ENCODE data around the gene DOCK8.

Gene DOCK8

DNA sequence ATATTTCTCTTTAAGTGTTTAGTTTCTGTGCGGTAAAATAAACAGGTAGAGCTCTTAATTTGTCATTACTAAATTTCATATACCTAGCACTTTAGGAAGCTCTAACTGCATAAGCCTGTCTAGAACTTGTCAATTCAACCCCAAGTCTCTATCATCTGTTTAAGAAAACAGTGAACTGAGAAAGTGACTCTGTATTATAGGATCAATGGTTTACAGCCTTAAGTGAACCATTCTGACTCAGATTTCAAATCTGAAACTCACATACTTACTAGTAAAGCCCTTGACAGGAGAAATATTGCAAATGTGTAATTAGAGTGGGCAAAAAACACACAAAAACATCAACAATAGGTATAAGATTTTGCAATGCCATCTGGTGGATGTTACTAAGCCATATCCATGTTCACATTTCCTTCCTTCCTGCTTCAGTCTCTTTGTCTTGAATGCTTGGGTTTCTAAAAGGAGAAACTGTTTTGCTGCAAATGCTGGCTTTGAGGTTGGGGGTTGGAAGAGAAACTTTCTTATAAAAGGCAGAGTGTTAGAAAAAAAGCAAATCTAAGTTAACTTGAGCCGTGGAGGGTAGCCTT, 101.8 kb downstream of the DOCK8 start:
- DNase-seq = no peak

DNA sequence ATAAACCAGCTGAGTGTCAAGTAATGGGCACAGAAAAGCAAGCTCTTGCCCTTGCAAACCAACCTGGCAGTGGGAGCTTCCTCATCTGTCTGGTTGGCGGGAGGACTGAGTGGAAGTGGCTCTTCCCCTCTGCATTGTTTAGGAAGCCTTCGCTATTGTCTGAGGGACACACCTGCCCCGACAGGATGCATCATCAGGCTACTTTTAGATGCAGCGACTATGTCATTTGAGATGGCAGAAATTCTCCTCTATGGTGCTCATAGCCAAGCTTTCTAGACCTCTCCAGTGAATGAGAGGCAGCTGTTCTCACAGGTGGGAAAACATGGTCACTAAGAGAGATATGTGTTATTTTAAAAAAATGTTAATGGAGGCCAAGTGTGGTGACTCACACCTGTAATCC, 104.0 kb downstream of the DOCK8 start:
- DNase-seq = no peak

DNA sequence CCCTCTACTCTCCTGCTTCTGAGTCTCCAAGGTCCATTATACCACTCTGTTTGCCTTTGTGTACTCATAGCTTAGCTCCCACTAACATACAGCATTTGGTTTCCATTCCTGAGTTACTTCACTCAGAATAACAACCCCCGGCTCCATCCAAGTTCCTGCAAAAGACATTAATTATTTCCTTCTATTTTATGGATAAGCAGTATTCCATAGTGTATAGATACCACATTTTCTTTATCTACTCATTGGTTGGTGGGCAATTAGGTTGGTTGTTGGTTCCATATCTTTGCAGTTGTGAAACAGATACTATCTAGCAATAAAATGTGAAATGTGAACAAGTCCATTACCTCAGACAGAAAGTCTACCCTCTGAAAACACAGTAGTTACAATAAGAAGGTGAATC, 110.3 kb downstream of the DOCK8 start:
- DNase-seq = no peak

DNA sequence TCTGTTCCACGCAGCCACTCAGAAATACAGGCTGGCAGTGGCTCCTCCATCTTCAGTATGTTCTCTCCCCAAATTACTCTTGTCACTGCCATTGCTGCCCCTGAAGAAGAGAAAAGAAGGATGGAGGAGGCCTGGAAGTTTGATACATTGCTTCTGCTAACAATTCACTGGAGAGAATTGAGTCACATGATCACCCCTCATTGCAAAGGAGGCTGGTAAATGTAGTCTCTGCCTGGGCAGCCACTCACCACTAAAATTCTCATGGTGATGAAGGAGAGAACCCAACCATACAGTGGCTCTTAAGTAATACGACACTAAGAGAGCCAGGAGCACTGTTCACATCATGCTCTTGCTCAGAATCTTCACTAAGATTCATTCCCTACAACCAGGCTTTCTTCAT, 112.0 kb downstream of the DOCK8 start:
- no peak for DNase-seq

DNA sequence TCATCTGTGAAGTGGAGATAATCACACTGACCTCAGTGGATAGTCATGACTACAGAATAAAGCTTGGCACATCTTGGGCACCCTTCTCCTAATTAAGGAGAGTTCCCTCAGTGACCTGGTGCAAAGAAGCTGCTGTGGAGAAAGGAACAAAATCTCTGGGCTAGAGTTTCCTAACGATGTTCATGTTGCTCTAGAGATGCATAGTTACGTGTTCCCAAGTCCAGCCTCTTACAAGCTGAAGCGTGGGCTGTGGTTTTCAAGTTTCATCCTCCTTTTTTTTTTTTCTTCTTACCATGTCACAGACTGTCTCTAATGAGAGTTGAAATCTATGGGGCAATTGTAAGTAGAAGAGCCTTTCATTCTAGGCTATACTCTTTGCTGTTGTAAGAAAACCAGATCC, 113.8 kb downstream of the DOCK8 start:
- no peak for DNase-seq

DNA sequence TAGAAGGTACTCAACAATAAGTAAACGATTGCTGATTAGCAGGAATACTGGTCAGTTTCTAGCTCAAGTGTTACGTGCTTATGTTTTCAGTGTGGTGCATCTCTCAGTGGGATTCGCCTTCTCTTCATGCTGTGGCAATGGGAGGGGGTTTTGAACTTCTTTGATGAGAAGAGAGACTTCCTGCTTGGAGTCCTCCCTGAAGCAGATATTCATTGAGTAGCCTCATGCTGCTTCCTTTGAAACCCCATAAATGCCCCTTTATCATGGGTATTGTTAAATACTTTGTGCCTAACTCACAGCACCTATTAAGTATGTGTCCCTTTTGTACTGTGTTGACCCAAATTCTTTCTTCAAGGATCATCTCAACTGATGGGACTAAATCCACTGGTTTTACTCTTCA, 116.5 kb downstream of the DOCK8 start:
- DNase-seq = no peak

DNA sequence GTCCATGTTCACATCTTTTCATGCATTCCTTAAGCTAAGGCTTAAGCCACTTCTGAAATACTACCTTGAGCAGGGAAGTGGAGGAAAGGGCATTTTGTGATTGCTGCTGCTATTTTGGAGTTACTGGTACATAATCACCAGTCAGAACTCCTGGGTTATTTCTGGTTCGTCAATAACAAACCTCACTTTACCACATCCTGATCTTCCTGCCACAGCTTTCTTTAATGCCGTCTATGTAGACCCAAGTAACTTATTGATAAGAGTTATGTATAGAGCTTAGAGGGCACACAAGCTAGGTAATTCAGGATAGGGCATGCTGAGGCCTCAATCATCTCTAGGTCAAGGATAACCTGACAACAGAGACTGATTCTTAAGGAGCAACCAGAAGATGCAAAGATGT, 120.7 kb downstream of the DOCK8 start:
- DNase-seq = no peak

DNA sequence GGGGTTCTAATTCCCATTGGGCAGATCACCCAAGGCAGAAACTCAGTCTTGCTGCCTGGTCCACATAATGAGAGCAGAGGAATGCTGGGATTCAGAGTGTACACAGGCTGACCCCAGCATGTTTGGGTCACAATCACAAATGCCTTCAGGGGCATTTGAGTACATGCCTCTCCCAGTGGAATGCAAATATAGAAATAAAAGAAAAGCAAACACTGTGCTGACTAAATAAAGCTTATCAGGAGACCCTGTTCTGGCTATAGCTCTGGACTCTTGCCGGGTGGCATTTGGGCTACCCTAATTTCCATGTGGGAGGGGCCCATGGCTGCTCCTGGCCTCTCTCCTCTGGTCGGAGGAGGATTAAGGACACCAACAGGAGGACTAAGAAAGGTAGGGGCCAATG, 121.4 kb downstream of the DOCK8 start:
- no peak for DNase-seq

DNA sequence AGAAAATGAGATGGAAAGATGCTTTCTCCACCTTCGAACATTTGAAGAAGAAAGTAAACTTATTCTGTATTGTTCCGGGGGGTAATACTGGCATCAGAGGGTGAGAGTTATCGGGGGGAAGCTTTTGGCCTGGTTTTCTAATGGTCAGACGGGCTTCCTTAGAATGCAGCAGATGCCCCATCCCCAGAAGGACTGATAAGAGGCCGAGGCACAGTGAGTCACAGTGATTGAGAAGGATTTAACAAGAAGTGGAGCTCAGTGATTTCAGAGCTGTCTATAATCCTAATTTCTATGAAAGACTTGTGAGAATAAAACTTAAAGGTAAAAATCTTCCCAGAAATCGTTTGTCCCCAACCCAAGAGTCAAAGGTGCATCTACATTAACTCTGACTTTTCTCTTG, 123.9 kb downstream of the DOCK8 start:
- no peak for DNase-seq

DNA sequence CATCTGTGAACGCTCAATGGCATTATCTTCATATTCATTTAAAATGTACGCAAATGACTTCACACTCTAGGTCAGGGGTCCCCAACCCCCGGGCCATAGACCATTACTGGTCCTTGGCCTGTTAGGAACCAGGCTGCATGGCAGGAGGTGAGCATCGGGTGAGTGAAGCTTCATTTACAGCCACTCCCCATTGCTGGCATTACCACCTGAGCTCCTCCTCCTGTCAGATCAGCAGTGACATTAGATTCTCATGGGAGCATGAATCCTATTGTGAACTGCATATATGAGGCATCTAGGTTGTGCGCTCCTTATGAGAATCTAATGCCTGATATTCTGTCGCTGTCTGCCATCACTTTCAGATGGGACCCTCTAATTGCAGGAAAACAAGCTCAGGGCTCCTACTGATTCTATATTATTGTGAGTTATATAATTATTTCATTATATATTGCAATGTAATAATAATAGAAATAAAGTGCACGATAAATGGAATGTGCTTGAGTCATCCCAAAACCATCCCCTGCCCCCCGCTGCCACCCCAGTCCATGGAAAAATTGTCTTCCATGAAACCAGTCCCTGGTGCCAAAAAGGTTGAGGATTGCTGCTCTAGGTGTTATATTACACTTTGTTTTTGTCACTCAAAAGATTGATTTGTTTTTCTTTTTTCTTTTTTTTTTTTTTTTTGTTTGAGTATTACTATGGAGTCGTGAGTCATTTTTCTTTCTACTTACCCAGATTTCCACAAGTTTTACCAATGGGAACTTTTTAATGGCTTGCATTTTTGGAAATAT, 127.2 kb downstream of the DOCK8 start:
- DNase-seq = no peak

DNA sequence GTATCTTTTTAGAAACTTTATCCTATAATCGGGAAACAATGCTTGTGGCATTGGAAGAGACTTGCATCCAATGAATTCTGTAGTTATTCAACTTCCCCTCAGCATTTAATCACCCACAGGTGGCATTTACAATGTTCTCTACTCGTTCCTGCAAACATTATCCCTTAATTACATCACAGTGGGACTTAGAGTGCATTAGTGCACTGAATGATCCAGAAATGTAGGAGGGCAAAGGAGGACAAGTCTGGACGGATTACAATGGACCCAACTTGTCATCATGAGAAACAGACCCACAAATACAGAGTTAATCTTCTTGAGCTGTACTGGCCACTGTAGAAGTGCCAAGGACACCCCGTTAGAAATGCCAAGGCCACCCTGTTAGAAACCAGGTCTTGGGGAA, 129.1 kb downstream of the DOCK8 start:
- DNase-seq = no peak

DNA sequence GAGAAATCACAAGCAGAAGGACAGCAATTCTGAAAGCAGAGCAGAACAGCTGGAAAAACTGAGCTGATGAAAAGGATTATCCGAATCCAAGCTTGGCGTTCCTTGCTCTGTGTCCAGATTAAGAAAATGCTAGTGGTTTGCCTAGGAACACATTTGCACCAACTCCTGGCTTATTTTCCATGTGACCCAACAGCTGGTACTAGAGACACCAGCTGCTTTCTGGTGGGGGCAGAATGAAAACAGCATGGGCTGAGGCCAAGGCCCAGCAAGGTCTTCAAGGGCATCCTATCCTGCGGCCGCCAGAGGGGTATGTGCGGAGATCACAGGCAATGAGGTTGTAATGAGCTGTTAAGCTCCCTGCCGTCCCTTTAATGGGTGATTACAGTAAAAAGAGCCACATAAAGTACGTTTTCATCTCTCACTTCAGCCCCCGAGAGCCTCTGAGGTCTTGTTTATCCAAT, 131.5 kb downstream of the DOCK8 start:
- DNase-seq = no peak

DNA sequence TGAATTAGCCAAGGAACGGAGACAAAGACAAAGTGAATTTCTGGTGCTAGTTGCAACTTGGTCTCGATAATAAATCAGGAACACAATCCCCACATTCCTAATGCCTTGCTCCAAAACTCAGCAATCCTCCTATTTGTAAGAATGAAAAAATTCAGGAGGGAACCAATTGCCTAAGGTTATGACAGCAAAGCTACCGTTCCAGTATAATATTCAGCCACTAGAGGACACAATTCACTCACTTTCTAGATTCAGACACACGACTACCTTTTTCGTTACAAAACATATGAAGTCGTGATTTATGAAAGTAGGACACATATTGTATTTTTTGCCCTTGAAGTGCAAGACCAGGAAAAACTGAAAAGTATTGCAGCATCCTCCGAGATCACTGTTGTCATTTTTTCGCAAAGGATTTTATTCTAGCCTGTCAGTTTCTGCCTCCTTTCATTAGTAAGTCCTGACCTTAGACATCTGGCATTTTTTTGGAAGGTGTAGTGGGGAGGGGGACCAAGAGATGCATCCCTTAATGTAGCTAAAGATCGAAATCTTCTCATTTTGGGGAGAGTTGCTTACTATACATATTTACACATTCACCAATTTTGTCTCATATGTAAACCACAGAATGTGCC, 133.1 kb downstream of the DOCK8 start:
- DNase-seq = no peak

DNA sequence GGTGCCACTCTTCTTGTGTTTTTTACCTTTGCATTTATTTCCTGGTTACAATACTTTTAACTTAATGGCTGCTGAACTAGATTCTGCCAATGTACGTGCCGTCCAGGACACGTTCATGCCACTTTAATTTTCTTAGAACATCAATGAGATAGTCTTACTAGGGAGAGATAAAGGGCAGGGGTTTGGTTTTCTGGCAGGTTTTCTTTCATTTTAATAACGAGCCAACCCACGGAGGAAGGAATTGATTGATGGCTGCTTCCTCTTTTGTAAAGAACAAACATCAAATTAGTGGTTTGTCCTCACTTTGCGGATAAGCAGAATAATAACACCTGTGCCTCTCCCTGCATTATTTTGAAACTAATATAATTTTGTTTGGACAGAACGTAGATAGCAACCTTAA, 135.7 kb downstream of the DOCK8 start:
- DNase-seq = no peak

DNA sequence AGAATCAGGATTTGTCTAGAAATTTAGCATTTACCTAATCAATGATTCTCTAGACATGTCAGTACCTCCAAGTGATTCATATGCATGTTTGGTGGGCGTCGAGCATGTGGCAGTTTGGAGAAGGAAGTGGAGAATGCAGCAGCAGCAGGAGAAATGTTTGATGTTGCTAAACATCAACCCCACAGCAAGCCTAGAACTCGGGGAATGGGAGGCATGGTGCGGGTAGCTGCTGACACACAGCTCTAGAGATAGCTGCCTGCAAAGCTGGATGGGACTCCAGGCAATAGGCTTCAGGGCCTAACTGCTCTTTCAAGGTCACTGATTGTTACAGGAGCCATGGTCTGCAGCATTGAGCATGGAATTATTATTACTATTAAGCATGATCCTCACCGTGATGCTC, 137.3 kb downstream of the DOCK8 start:
- no peak for DNase-seq

DNA sequence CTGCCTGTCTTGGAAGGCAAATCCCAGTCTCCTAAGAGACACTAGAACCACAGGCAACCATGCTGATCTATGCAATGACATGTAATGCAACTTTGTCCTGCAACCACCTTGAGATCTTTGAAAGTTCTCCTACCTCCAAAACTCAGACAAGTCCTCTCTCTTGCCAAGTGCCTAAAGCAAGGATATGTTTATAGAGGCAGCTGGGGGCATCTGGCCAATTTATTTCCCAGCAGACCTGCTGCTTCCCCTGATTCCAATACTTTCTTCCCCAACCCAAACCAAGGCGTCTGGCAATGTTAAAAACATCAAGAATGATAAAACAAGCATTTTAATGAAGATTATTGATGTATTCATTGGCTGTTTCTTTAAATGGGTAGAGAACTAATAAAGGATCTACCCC, 138.4 kb downstream of the DOCK8 start:
- no peak for DNase-seq

DNA sequence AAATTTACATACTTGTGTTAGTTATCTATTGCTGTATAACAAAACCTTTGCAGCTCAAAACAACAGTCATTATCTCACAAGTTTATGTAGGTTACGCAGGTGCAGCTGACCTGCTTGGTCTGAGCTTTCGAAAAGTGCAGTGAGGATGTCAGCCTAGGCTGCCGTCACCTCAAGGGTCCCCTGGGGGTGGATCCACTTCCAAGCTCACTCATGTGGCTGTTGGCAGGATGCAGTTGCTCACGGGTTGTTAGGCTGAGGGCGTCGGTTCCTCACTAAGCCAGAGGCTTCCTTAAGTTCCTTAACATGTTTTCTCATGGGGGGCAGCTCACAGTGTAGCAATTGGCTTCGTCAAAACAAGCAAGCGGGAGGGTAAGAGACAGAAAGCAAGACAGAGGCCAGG, 139.8 kb downstream of the DOCK8 start:
- DNase-seq = no peak

DNA sequence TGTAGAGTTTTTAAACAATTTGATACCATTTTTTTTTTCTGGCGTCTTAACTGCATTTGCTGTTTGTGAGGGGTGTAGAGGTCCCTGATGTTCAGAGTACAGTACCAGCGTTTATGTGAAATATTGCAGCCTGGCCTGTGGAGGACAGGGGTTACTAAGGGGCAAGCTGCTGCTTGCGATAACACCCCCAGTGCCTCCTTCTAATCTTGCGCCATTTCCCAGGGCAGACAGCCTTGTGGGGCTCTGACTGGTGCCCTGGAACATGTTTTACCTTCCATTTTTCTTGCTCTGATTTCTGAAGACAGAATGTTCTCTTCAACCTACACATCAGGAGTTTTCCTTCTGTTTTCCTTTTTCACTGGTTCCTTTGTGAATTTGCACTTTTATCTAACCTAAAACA, 142.9 kb downstream of the DOCK8 start:
- DNase-seq = no peak

DNA sequence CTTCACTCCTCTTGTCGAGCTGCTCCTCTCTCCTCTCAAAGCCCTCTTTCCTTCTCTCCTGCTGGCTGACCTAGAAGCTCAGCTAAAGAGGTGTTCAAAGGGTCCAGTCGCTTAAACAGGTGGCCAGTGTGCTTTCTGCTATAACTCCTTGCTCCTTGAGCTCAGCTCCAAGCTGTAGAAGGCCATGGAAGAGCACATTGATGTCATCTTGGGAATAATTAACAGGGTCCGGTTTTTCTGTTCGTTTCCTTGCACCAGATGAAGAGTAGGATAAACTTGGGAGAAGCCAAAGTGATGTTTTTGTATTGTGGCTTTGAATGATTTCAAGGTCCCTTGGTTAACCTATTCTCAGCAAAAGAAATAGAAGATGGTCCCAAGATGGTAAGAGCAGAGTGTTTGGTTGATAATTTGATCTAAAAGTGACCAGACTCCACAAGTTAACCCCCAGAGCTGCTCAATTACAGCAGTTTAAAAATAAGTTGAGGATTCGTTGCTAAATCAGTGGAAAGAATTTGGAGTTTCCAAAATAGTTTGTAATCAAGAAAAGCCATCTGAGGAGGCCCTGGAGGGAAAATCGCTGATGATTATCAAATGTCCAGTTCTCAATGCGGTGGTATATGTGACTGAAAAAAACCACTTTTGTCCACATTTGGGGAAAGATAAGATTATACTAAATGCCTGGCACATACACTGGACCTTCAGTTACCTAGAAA, 148.1 kb downstream of the DOCK8 start:
- no peak for DNase-seq

DNA sequence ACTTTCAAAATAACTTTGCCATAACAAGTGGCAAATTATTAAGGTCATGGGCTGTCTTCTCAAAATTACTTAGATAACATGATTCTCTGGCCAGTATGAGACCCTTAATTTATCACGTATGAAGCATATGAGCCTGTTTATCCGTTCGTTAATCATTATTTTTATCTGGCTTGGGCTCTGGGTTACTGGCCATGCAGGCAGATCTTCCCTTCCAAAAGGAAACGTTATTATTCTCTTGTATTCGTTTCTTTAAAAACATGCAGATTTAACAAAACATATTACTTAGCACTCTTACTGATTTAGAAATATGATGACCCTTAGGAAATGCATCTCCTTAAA, 148.6 kb downstream of the DOCK8 start:
- no peak for DNase-seq

DNA sequence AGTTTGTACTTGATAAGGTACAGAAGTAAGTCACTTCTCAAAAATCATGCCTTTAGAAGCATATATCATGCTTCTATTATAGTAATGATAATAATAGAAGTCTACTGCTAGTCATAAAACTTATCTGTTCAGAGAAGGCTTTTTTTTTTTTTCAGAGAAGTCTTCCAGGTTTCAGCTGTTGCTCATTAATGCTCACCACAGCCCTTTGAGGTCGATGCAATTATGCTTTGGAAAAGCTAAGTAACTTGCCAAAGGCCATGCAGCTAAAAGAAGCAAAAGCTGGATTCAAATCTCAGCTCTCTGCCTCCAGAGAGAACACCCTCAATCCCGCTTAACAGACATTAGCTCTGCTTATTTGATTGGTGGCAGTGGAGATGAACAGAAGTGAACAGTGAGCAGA, 150.8 kb downstream of the DOCK8 start:
- DNase-seq = no peak

DNA sequence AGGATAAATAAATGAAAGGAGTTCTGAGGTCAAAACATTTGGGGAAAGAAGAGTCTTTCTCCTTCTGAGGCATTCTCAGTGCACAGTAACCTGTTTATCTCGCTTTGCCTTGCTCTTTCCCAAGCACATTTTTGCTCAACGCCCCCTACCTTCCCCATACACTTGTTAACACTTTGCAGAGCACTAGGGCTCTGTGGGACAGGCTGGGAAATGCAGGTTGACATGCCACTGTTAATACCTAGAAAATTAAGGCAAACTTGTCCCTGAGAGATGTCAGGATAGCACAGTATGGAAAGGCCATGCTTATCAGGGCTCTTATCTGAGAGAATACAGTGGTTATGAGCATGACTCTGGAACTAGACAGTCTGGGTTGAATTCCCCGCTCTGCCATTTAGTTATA, 152.0 kb downstream of the DOCK8 start:
- DNase-seq = no peak

DNA sequence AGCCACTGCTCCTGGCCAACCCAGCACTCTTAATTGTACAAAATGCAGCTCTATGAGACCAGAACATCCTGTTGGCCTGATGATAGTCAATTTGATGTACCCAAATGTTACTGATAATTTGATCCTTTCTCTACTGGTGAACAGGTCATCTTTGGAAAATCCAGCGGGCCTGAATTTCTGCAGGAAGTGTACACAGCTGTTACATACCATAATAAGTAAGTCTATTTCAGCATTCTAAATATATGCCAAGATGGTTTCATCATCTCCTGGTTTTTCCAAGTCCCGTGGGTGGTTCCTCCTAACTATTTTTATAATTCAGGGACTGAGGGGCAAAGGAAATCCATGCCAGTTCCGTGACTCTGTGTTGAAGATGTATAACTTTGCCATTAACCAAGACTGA, 155.4 kb downstream of the DOCK8 start:
- no peak for DNase-seq

DNA sequence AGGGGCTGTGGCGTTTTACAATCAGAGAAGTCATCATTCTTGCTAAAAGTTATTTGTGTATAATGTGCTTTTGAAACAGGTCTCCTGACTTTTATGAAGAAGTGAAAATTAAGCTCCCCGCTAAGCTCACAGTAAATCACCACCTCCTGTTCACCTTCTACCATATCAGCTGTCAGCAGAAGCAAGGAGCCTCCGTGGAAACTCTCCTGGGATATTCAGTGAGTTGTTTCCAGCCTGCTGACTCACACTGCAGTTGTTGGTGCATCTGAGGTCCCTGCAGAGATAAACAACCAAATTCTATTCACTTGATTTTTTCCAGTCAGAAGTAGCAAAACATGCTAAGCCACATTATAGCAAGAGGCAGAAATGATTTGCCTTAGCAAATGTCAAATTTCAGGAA, 156.7 kb downstream of the DOCK8 start:
- DNase-seq = no peak

All from effector CD8-positive, alpha-beta T cell (primary cell).